GM23338 (cell line): ENCODE results near the gene SETX. TPM values are rescaled to one million over a fixed set of nuclear protein-coding genes. Genes with fewer than 3 reads are reported as not detected.
A peak's percentile ranks its signal among the peaks of the same experiment; 100 is the strongest.

Experiments used
- ATAC-seq: fragments of 200-7000 bp; cut with Tn5 transposase; 3 replicates; pipeline ENCODE4 v1.9.1; 2020
- DNase-seq: peaks from one replicate; pipeline ENCODE4 v3.0.0-alpha.2; 2015; ENCODE audit warnings: low spot score
- H2AFZ ChIP-seq: fragments of 200-600 bp; sonication (generic); 2 replicates; pipeline ENCODE4 v1.8.0; 2016; ENCODE audit warnings: antibody characterized with exemption, mild to moderate bottlenecking, moderate library complexity
- H3F3A ChIP-seq: fragments of 200-600 bp; sonication (generic); replicated peaks from 2 replicates; pipeline ENCODE4 v1.8.0; 2017; ENCODE audit warnings: antibody characterized with exemption, mixed run types, low read depth
- H3K27ac ChIP-seq: fragments of 200-600 bp; sonication (generic); 2 replicates; pipeline ENCODE4 v1.6.1; 2016; ENCODE audit warnings: low read depth
- H3K27me3 ChIP-seq: fragments of 200-600 bp; sonication (generic); 2 replicates; pipeline ENCODE4 v1.8.0; 2016; ENCODE audit warnings: mild to moderate bottlenecking, mixed run types, moderate library complexity; ENCODE audit not compliant: insufficient read depth
- H3K36me3 ChIP-seq: fragments of 200-600 bp; sonication (generic); 2 replicates; pipeline ENCODE4 v1.8.0; 2016; ENCODE audit warnings: mild to moderate bottlenecking; ENCODE audit not compliant: insufficient read depth
- H3K4me1 ChIP-seq: fragments of 200-600 bp; sonication (generic); 2 replicates; pipeline ENCODE4 v1.8.0; 2016; ENCODE audit warnings: mild to moderate bottlenecking, moderate library complexity; ENCODE audit not compliant: insufficient read depth
- H3K4me2 ChIP-seq: fragments of 200-600 bp; sonication (generic); 2 replicates; pipeline ENCODE4 v1.7.1; 2017; ENCODE audit warnings: mixed run types
- H3K4me3 ChIP-seq: fragments of 200-600 bp; sonication (generic); 2 replicates; pipeline ENCODE4 v1.6.1; 2016; ENCODE audit warnings: mixed run types
- H3K79me2 ChIP-seq: fragments of 200-600 bp; sonication (generic); replicated peaks from 2 replicates; pipeline ENCODE4 v1.8.0; 2017; ENCODE audit warnings: mild to moderate bottlenecking; ENCODE audit not compliant: insufficient read depth
- H3K9me2 ChIP-seq: fragments of 200-600 bp; sonication (generic); 2 replicates; pipeline ENCODE4 v1.8.0; 2017; ENCODE audit not compliant: insufficient read depth
- H4K20me1 ChIP-seq: fragments of 200-600 bp; sonication (generic); replicated peaks from 2 replicates; pipeline ENCODE4 v1.8.0; 2017; ENCODE audit warnings: mild to moderate bottlenecking; ENCODE audit not compliant: insufficient read depth
- H3K27ac Mint-ChIP-seq: 2 replicates; pipeline ENCODE4 v1.8.0; 2020; ENCODE audit warnings: inconsistent platforms, mild to moderate bottlenecking, moderate library complexity, mixed read lengths
- H3K27me3 Mint-ChIP-seq: 3 replicates; pipeline ENCODE4 v1.8.0; 2022; ENCODE audit warnings: low read depth, mild to moderate bottlenecking, moderate library complexity, mixed read lengths, inconsistent platforms; ENCODE audit not compliant: insufficient read depth, poor library complexity
- H3K36me3 Mint-ChIP-seq: 3 replicates; pipeline ENCODE4 v1.8.0; 2021; ENCODE audit warnings: low read depth, mild to moderate bottlenecking, inconsistent platforms, moderate library complexity, mixed read lengths
- H3K4me1 Mint-ChIP-seq: 3 replicates; pipeline ENCODE4 v1.8.0; 2020; ENCODE audit warnings: mild to moderate bottlenecking, inconsistent platforms, mixed read lengths
- H3K4me3 Mint-ChIP-seq: 3 replicates; pipeline ENCODE4 v1.8.0; 2021; ENCODE audit warnings: moderate library complexity, mild to moderate bottlenecking, inconsistent platforms, mixed read lengths
- H3K9me3 Mint-ChIP-seq: 3 replicates; pipeline ENCODE4 v1.8.0; 2020; ENCODE audit warnings: moderate library complexity, mild to moderate bottlenecking, inconsistent platforms, mixed read lengths
- CREB1 ChIP-seq: fragments of 250-450 bp; sonication (Bioruptor Pico); IDR thresholded peaks from 2 replicates; pipeline ENCODE4 v1.5.0; 2020; ENCODE audit warnings: low read depth, mild to moderate bottlenecking, moderate library complexity
- EZH2 ChIP-seq: fragments of 200-600 bp; sonication (generic); IDR thresholded peaks from one replicate; pipeline ENCODE4 v1.8.0; 2017; ENCODE audit warnings: antibody characterized with exemption, mild to moderate bottlenecking, low read depth; ENCODE audit not compliant: unreplicated experiment
- EZH2phosphoT487 ChIP-seq: fragments of 200-600 bp; sonication (generic); IDR thresholded peaks from one replicate; pipeline ENCODE4 v1.8.1; 2018; ENCODE audit warnings: antibody characterized with exemption; ENCODE audit not compliant: unreplicated experiment
- JUNB ChIP-seq: IDR thresholded peaks from one replicate; pipeline ENCODE4 v1.6.1; 2016; ENCODE audit warnings: antibody characterized with exemption; ENCODE audit not compliant: unreplicated experiment
- NANOG ChIP-seq: IDR thresholded peaks from 2 replicates; pipeline ENCODE4 v1.6.1; 2016; ENCODE audit warnings: antibody characterized with exemption, borderline replicate concordance
- ZNF114 ChIP-seq: fragments of 250-450 bp; sonication (Bioruptor Pico); IDR thresholded peaks from 2 replicates; pipeline ENCODE4 v1.5.0; 2020; ENCODE audit warnings: mild to moderate bottlenecking, moderate library complexity
- ZNF331 ChIP-seq: fragments of 250-450 bp; sonication (Bioruptor Pico); IDR thresholded peaks from 2 replicates; pipeline ENCODE4 v1.5.0; 2020; ENCODE audit warnings: low read depth, mild to moderate bottlenecking, moderate library complexity
- polyA plus RNA-seq: library from polyadenylated mRNA; unstranded; fragments of >200 nt; fragmentation: Nextera tagmentation; extraction: Ambion mirVana; gene quantifications from 2 replicates; pipeline ENCODE4 v1.2.1, GENCODE V29; 2016
- total RNA-seq: library from RNA; depleted of rRNA; stranded (reverse); fragments of >200 nt; shearing (Covaris generic); gene quantifications from 2 replicates; pipeline ENCODE4 v1.2.3, GENCODE V29; 2014
- TF ChIP-seq, protein P1 (sequence below), 2 experiments: fragments of 200-600 bp in 1 of 2; sonication (generic) in 1 of 2; conservative IDR thresholded peaks; 2 replicates each; pipeline versions ENCODE4 v1.5.1 to v1.6.1; 2016 to 2017; ENCODE audit warnings: antibody characterized with exemption in 2 of 2, low read depth in 2 of 2, mild to moderate bottlenecking in 2 of 2, moderate library complexity in 1 of 2
- TF ChIP-seq, protein P2 (sequence below): IDR thresholded peaks from one replicate; pipeline ENCODE4 v1.6.1; 2018; ENCODE audit warnings: antibody characterized with exemption; ENCODE audit not compliant: unreplicated experiment
- TF ChIP-seq, protein P3 (sequence below): IDR thresholded peaks from 2 replicates; pipeline ENCODE4 v1.6.1; 2016; ENCODE audit warnings: antibody characterized with exemption

Gene SETX
- total and polyA plus RNA-seq, 2 experiments from 2014 or later: 17.5 to 49.9 TPM

DNA sequence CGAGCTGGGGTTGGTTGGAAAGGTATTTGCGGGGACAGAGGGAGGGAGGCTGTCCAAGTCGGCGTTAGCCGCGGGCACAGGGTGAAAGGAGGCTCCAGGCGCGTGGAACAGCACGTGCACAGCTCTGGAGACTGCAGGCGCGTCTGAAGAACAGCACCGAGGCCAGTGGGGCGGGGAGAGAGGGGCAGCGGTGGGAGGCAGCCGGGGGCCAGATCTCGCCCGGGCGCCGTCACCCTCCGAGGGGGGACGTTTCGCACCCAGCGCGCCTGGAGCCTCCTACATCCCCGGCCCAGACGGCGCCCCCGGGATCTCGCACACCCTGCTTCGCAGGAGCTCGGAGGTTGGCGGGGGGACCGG is 113.3 kb downstream of the SETX start:
- peak overlapping the region; percentile 89 for H3K4me3 Mint-ChIP-seq
- Histone ChIP-seq H3K4me2 (peak overlapping the region; percentile 99), H3K9me2 (no peaks in the 10 kb centered on the region), H4K20me1 (no peaks in the 10 kb centered on the region), H3K4me1 (peaks cover 27% of the 10 kb centered on the region), H3K79me2 (no peaks in the 10 kb centered on the region), H3K27ac (no peak overlapping the region), H3K36me3 (no peaks in the 10 kb centered on the region), H3F3A (0 out of 2 replicates have a peak, but pooled peaks cover 4% of the 10 kb centered on the region), H2AFZ (peak overlapping the region; percentile 96; the same call in 1 of the 2 replicates), H3K27me3 (peaks cover 28% of the 10 kb centered on the region), H3K4me3 (peak overlapping the region; percentile 83)
- peaks cover 47% of the 10 kb centered on the region for H3K27me3 Mint-ChIP-seq
- DNase-seq: no peak
- H3K36me3 Mint-ChIP-seq: no peaks in the 10 kb centered on the region
- TF ChIP-seq, protein P1, sequence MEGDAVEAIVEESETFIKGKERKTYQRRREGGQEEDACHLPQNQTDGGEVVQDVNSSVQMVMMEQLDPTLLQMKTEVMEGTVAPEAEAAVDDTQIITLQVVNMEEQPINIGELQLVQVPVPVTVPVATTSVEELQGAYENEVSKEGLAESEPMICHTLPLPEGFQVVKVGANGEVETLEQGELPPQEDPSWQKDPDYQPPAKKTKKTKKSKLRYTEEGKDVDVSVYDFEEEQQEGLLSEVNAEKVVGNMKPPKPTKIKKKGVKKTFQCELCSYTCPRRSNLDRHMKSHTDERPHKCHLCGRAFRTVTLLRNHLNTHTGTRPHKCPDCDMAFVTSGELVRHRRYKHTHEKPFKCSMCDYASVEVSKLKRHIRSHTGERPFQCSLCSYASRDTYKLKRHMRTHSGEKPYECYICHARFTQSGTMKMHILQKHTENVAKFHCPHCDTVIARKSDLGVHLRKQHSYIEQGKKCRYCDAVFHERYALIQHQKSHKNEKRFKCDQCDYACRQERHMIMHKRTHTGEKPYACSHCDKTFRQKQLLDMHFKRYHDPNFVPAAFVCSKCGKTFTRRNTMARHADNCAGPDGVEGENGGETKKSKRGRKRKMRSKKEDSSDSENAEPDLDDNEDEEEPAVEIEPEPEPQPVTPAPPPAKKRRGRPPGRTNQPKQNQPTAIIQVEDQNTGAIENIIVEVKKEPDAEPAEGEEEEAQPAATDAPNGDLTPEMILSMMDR (conservative IDR thresholded peaks at IDR 0.05; ENCODE audit: low read depth in 2 of 2): no peak
- TF ChIP-seq ZNF331 (CRISPR knock-in tag) (no peak), EZH2 (no peak), ZNF114 (CRISPR knock-in tag) (no peak), JUNB (no peak), NANOG (no peak), EZH2phosphoT487 (no peak), CREB1 (CRISPR knock-in tag) (no peak)
- TF ChIP-seq, protein P2, sequence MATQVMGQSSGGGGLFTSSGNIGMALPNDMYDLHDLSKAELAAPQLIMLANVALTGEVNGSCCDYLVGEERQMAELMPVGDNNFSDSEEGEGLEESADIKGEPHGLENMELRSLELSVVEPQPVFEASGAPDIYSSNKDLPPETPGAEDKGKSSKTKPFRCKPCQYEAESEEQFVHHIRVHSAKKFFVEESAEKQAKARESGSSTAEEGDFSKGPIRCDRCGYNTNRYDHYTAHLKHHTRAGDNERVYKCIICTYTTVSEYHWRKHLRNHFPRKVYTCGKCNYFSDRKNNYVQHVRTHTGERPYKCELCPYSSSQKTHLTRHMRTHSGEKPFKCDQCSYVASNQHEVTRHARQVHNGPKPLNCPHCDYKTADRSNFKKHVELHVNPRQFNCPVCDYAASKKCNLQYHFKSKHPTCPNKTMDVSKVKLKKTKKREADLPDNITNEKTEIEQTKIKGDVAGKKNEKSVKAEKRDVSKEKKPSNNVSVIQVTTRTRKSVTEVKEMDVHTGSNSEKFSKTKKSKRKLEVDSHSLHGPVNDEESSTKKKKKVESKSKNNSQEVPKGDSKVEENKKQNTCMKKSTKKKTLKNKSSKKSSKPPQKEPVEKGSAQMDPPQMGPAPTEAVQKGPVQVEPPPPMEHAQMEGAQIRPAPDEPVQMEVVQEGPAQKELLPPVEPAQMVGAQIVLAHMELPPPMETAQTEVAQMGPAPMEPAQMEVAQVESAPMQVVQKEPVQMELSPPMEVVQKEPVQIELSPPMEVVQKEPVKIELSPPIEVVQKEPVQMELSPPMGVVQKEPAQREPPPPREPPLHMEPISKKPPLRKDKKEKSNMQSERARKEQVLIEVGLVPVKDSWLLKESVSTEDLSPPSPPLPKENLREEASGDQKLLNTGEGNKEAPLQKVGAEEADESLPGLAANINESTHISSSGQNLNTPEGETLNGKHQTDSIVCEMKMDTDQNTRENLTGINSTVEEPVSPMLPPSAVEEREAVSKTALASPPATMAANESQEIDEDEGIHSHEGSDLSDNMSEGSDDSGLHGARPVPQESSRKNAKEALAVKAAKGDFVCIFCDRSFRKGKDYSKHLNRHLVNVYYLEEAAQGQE: no peak
- TF ChIP-seq, protein P3, sequence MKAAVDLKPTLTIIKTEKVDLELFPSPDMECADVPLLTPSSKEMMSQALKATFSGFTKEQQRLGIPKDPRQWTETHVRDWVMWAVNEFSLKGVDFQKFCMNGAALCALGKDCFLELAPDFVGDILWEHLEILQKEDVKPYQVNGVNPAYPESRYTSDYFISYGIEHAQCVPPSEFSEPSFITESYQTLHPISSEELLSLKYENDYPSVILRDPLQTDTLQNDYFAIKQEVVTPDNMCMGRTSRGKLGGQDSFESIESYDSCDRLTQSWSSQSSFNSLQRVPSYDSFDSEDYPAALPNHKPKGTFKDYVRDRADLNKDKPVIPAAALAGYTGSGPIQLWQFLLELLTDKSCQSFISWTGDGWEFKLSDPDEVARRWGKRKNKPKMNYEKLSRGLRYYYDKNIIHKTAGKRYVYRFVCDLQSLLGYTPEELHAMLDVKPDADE: no peak
- peaks cover 32% of the 10 kb centered on the region for H3K4me1 Mint-ChIP-seq
- ATAC-seq: peak; percentile 2; the same call in 2 of the 3 replicates
- no peak overlapping the region for H3K27ac Mint-ChIP-seq
- no peaks in the 10 kb centered on the region for H3K9me3 Mint-ChIP-seq
